H1 (cell line): ENCODE measurements around the gene LONP2. TPM values are rescaled to one million over a fixed set of nuclear protein-coding genes. Genes with fewer than 3 reads are reported as not detected.

Source experiments
- CTCF ChIA-PET: fragments of 300-600 bp; sonication (Branson Sonifier 250); formaldehyde crosslinking; loops from one replicate; lab custom pipeline; 2021; ENCODE audit not compliant: partially characterized antibody; lab: Charles Lee
- POLR2A ChIA-PET: fragments of 300-600 bp; sonication (Branson Sonifier 250); formaldehyde crosslinking; loops from one replicate; lab custom pipeline; 2021; ENCODE audit warnings: inconsistent platforms; ENCODE audit not compliant: partially characterized antibody; lab: Charles Lee
- DNase-seq, 2 experiments: peaks; one replicate each; pipeline versions ENCODE4 v3.0.0 to v3.0.0-alpha.2; 2010 to 2022; ENCODE audit warnings: low spot score in 2 of 2, low read depth in 1 of 2, mixed read lengths in 1 of 2
- FAIRE-seq: peaks from 2 replicates; lab custom pipeline; 2011; peaks lifted over from hg19 to GRCh38; lab: Jason Lieb, UNC
- H2AFZ ChIP-seq: 2 replicates; pipeline ENCODE4 v1.8.1; 2012; ENCODE audit warnings: low read length, inconsistent platforms
- H2AK5ac ChIP-seq: 2 replicates; pipeline ENCODE4 v1.6.1; 2013; ENCODE audit warnings: low read depth, low read length
- H2BK120ac ChIP-seq: replicated peaks from 2 replicates; pipeline ENCODE3; 2013; ENCODE audit warnings: low read depth, low read length, inconsistent platforms
- H2BK12ac ChIP-seq: 2 replicates; pipeline ENCODE4 v1.6.1; 2013; ENCODE audit warnings: low read depth, low read length
- H2BK15ac ChIP-seq: 2 replicates; pipeline ENCODE4 v1.6.1; 2013; ENCODE audit warnings: low read length
- H2BK20ac ChIP-seq: 2 replicates; pipeline ENCODE4 v1.6.1; 2013; ENCODE audit warnings: low read length
- H2BK5ac ChIP-seq: 2 replicates; pipeline ENCODE4 v1.6.1; 2013; ENCODE audit warnings: low read depth, low read length
- H3K14ac ChIP-seq: 2 replicates; pipeline ENCODE4 v1.6.1; 2013; ENCODE audit warnings: inconsistent platforms; ENCODE audit not compliant: insufficient read length
- H3K18ac ChIP-seq: 2 replicates; pipeline ENCODE4 v1.6.1; 2013; ENCODE audit warnings: low read length; ENCODE audit errors: extremely low read depth
- H3K23ac ChIP-seq: 2 replicates; pipeline ENCODE4 v1.6.1; 2013; ENCODE audit warnings: inconsistent platforms; ENCODE audit not compliant: insufficient read length
- H3K23me2 ChIP-seq: 2 replicates; pipeline ENCODE4 v1.6.1; 2013; ENCODE audit warnings: low read depth, low read length
- H3K27ac ChIP-seq: 2 replicates; pipeline ENCODE4 v1.6.1; 2011; ENCODE audit warnings: low read depth, low read length, inconsistent platforms
- H3K27me3 ChIP-seq, 4 experiments: replicated peaks in 1 of 4; 1 replicate in 1 of 4; 2 replicates in 3 of 4; pipeline versions ENCODE4 v1.6.1 to v1.8.1; 2011 to 2013; ENCODE audit warnings: low read length in 3 of 4, mild to moderate bottlenecking in 3 of 4, inconsistent platforms in 2 of 4, mixed read lengths in 2 of 4, moderate library complexity in 1 of 4; ENCODE audit not compliant: control insufficient read depth in 3 of 4, insufficient read depth in 3 of 4; ENCODE audit errors: extremely low read depth in 1 of 4
- H3K36me3 ChIP-seq, 4 experiments: 2 replicates each; pipeline versions ENCODE4 v1.6.1 to v1.8.1; 2011 to 2013; ENCODE audit warnings: mild to moderate bottlenecking in 4 of 4, low read length in 3 of 4, moderate library complexity in 2 of 4, control low read depth in 1 of 4, inconsistent platforms in 1 of 4; ENCODE audit not compliant: insufficient read depth in 4 of 4, control insufficient read depth in 2 of 4
- H3K4ac ChIP-seq: replicated peaks from 2 replicates; pipeline ENCODE3; 2013; ENCODE audit warnings: low read length, low read depth, mixed read lengths, inconsistent platforms; ENCODE audit not compliant: insufficient read length
- H3K4me1 ChIP-seq, 4 experiments: replicated peaks in 1 of 4; 1 replicate in 1 of 4; 2 replicates in 3 of 4; pipeline versions ENCODE4 v1.6.1 to v1.8.1; 2011 to 2013; ENCODE audit warnings: low read length in 3 of 4, inconsistent platforms in 2 of 4, mixed read lengths in 1 of 4; ENCODE audit not compliant: insufficient read depth in 4 of 4, control insufficient read depth in 3 of 4
- H3K4me2 ChIP-seq, 2 experiments: 2 replicates each; pipeline versions ENCODE4 v1.6.1 to v1.8.1; 2011 to 2013; ENCODE audit warnings: low read depth in 2 of 2, low read length in 2 of 2, control low read depth in 1 of 2, inconsistent platforms in 1 of 2, mild to moderate bottlenecking in 1 of 2; ENCODE audit not compliant: insufficient read depth in 1 of 2
- H3K4me3 ChIP-seq, 4 experiments: fragments of 200-600, 300-600 bp in 1 of 4; sonication (generic), shearing (Covaris generic), sonication (Bioruptor Twin) in 1 of 4; 2 replicates each; pipeline versions ENCODE4 v1.5.1 to v1.8.1; 2011 to 2016; ENCODE audit warnings: low read length in 4 of 4, low read depth in 3 of 4, control low read depth in 2 of 4, inconsistent platforms in 2 of 4, mild to moderate bottlenecking in 2 of 4, mixed read lengths in 1 of 4, moderate library complexity in 1 of 4; ENCODE audit not compliant: insufficient read depth in 2 of 4; ENCODE audit errors: extremely low read depth in 1 of 4
- H3K56ac ChIP-seq: replicated peaks from 2 replicates; pipeline ENCODE3; 2013; ENCODE audit warnings: low read depth, mild to moderate bottlenecking, mixed read lengths, low read length, inconsistent platforms; ENCODE audit not compliant: insufficient read length
- H3K79me1 ChIP-seq: 2 replicates; pipeline ENCODE4 v1.6.1; 2013; ENCODE audit warnings: low read depth, low read length, control low read depth
- H3K79me2 ChIP-seq, 2 experiments: 2 replicates each; pipeline versions ENCODE4 v1.6.1 to v1.8.1; 2012 to 2013; ENCODE audit warnings: low read length in 2 of 2, mild to moderate bottlenecking in 2 of 2, inconsistent platforms in 1 of 2; ENCODE audit not compliant: insufficient read depth in 2 of 2, control insufficient read depth in 1 of 2
- H3K9ac ChIP-seq, 4 experiments: replicated peaks in 1 of 4; 1 replicate in 1 of 4; 2 replicates in 3 of 4; pipeline versions ENCODE4 v1.6.1 to v1.8.1; 2011 to 2013; ENCODE audit warnings: low read depth in 3 of 4, low read length in 3 of 4, control low read depth in 2 of 4, mild to moderate bottlenecking in 2 of 4, moderate library complexity in 2 of 4, inconsistent platforms in 1 of 4; ENCODE audit errors: extremely low read depth in 1 of 4
- H3K9me3 ChIP-seq, 2 experiments: 2 replicates each; pipeline versions ENCODE4 v1.6.1 to v1.8.1; 2012 to 2013; ENCODE audit warnings: mild to moderate bottlenecking in 2 of 2, moderate library complexity in 2 of 2, control low read depth in 1 of 2, inconsistent platforms in 1 of 2, low read depth in 1 of 2, low read length in 1 of 2, mixed read lengths in 1 of 2; ENCODE audit not compliant: insufficient read depth in 2 of 2
- H4K20me1 ChIP-seq, 2 experiments: replicated peaks in 1 of 2; 2 replicates each; pipeline versions ENCODE3 to v1.8.1; 2011 to 2013; ENCODE audit warnings: inconsistent platforms in 2 of 2, low read length in 2 of 2, mild to moderate bottlenecking in 1 of 2; ENCODE audit not compliant: insufficient read depth in 2 of 2, control insufficient read depth in 1 of 2
- H4K5ac ChIP-seq: 2 replicates; pipeline ENCODE4 v1.6.1; 2013; ENCODE audit warnings: low read length, low read depth, mixed read lengths, inconsistent platforms; ENCODE audit not compliant: insufficient read length
- H4K8ac ChIP-seq: 2 replicates; pipeline ENCODE4 v1.8.0; 2013; ENCODE audit warnings: mild to moderate bottlenecking, moderate library complexity, low read length, inconsistent platforms; ENCODE audit not compliant: insufficient read depth; ENCODE audit errors: extremely low read depth
- H4K91ac ChIP-seq: replicated peaks from 2 replicates; pipeline ENCODE3; 2013; ENCODE audit warnings: low read length, mixed read lengths, inconsistent platforms; ENCODE audit not compliant: insufficient read length
- CHD2 ChIP-seq: IDR thresholded peaks from 2 replicates; pipeline ENCODE4 v1.6.1; 2012; ENCODE audit warnings: low read length, improper control_type of control experiment
- POLR2A ChIP-seq, 2 experiments: IDR thresholded peaks; 1 replicate in 1 of 2; 2 replicates in 1 of 2; pipeline ENCODE4 v1.6.1; 2011; ENCODE audit warnings: low read depth in 2 of 2, low read length in 2 of 2, mild to moderate bottlenecking in 2 of 2; ENCODE audit errors: control extremely low read depth in 1 of 2
- WGBS, 2 experiments: shearing (Covaris generic) in 1 of 2; methylation state at CpG; one replicate each; pipeline versions ENCODE4 v1.1.6 to v1.1.7; 2013 to 2015; ENCODE audit warnings: low lambda C conversion rate in 2 of 2, mixed read lengths in 2 of 2, inconsistent platforms in 1 of 2, low coverage in 1 of 2, missing lambda C conversion rate in 1 of 2; ENCODE audit not compliant: insufficient replicate concordance in 2 of 2, insufficient coverage in 1 of 2, insufficient read length in 1 of 2; ENCODE audit errors: extremely low coverage in 1 of 2, missing lambda C conversion rate in 1 of 2; 5-methylcytosine and 5-hydroxymethylcytosine counted together
- polyA plus RNA-seq, 7 experiments: library from polyadenylated mRNA; depleted of rRNA in 3 of 7; stranded (reverse) in 5 of 7; unstranded in 2 of 7; fragments of >200 nt in 5 of 7; fragments of 200-250 nt in 2 of 7; gene quantifications; 1 replicate in 5 of 7; 2 replicates in 1 of 7; 4 replicates in 1 of 7; pipeline versions ENCODE4 v1.2.1 to v1.2.3, GENCODE V29; 2011 to 2013; ENCODE audit warnings: missing spikeins in 2 of 7, mixed read lengths in 2 of 7
- total RNA-seq: library from RNA; stranded (reverse); fragmentation: NEBNext Ultra II Directional; extraction: Animal tissue kit (Norgen Biotek cat#: 25700); gene quantifications from 2 replicates; pipeline ENCODE4 v1.2.1, GENCODE V29; 2021

LONP2 gene
- total and polyA plus RNA-seq, 2 of the 8 experiments (the other 6 are each of a cell fraction or from before 2014, with no cell fraction given), result 8.1 to 23.1 TPM

GRCh38 chr16:48356633-48357376 lies 112.7 kb downstream of the LONP2 start:
- Histone ChIP-seq H3K27me3 (no peaks in the 10 kb centered on the region), H3K9me3 (no peaks in the 10 kb centered on the region), H3K79me2 (peaks cover 8 to 59% of the 10 kb centered on the region in 2 experiments), H3K23ac (no peak overlapping the region), H2BK5ac (no peak overlapping the region), H3K56ac (no peak overlapping the region), H4K8ac (no peak overlapping the region), H3K27ac (no peak overlapping the region), H3K4me3 (no peak overlapping the region), H2AK5ac (no peak overlapping the region), H2BK15ac (no peak overlapping the region), H3K14ac (no peak overlapping the region), H3K4me2 (no peak overlapping the region), H3K79me1 (peaks cover 7% of the 10 kb centered on the region), H4K91ac (no peak overlapping the region), H4K5ac (no peak overlapping the region), H4K20me1 (peaks cover 1 to 10% of the 10 kb centered on the region in 2 experiments), H3K23me2 (no peaks in the 10 kb centered on the region; the same call in 1 of the 2 replicates), H2AFZ (no peak overlapping the region), H2BK20ac (no peak overlapping the region), H3K9ac (no peak overlapping the region), H3K4me1 (peaks cover 0 to 2% (median 0%) of the 10 kb centered on the region in 4 experiments; a peak in 2 of 7 replicates), H3K36me3 (peaks cover 0 to 10% (median 3%) of the 10 kb centered on the region in 4 experiments; a peak in 5 of 8 replicates), H3K4ac (no peak overlapping the region), H3K18ac (no peak overlapping the region), H2BK120ac (no peak overlapping the region), H2BK12ac (no peak overlapping the region)
- FAIRE-seq (no peak), DNase-seq (no peak)
- TF ChIP-seq POLR2A (IDR thresholded peaks at IDR 0.05; ENCODE audit: control extremely low read depth in 1 of 2, low read depth in 2 of 2, low read length in 2 of 2), result peak in 1 of 2 experiments; percentile 42; a peak in 1 of 3 replicates
- TF ChIP-seq CHD2, result no peak
- POLR2A ChIA-PET, result interaction anchor here (0.5 to 5.1 kb wide), 4 partner anchors 9 to 144 kb away, joined by 3 to 42 read pairs (median 16); partner anchors contain the start of gene SIAH1
- WGBS, 2 experiments, result 86% methylated on average over 4 of the region's 4 CpGs; no CpG with 5 or more reads in 1 of the 2 experiments
- CTCF ChIA-PET, result interaction anchor here (1.2 to 3.7 kb wide), 6 partner anchors 8 to 171 kb away, joined by 3 to 19 read pairs (median 4); no protein-coding TSS in a partner anchor
